H1 (cell line): Measurements from ENCODE around the gene PTPN7. TPM values are rescaled to one million over a fixed set of nuclear protein-coding genes. Genes with fewer than 3 reads are reported as not detected.

ENCODE experiments used
- CREB1 ChIP-seq: IDR thresholded peaks from 2 replicates; pipeline ENCODE4 v1.6.1; 2012; ENCODE audit warnings: inconsistent platforms
- JUND ChIP-seq: IDR thresholded peaks from 2 replicates; pipeline ENCODE4 v1.6.1; 2011; ENCODE audit warnings: mild to moderate bottlenecking, improper control_type of control experiment, low read length
- KDM1A ChIP-seq: fragments of 200-600, 300-600 bp; sonication (generic); IDR thresholded peaks from 2 replicates; pipeline ENCODE4 v1.7.1; 2016; ENCODE audit warnings: mild to moderate bottlenecking, low read length, borderline replicate concordance
- MAFK ChIP-seq: IDR thresholded peaks from 2 replicates; pipeline ENCODE4 v1.6.1; 2012; ENCODE audit warnings: low read depth, mild to moderate bottlenecking, improper control_type of control experiment, low read length
- MAX ChIP-seq: IDR thresholded peaks from 2 replicates; pipeline ENCODE4 v1.6.1; 2012; ENCODE audit warnings: inconsistent platforms
- TAF7 ChIP-seq: optimal IDR thresholded peaks from 2 replicates; pipeline ENCODE3; 2011; ENCODE audit warnings: low read depth, mild to moderate bottlenecking, inconsistent platforms, low read length, moderate library complexity, borderline replicate concordance
- TEAD4 ChIP-seq: IDR thresholded peaks from 2 replicates; pipeline ENCODE4 v1.6.1; 2012; ENCODE audit warnings: low read depth, low read length, inconsistent platforms, mixed read lengths
- polyA plus RNA-seq, 7 experiments: library from polyadenylated mRNA; depleted of rRNA in 3 of 7; stranded (reverse) in 5 of 7; unstranded in 2 of 7; fragments of >200 nt in 5 of 7; fragments of 200-250 nt in 2 of 7; gene quantifications; 1 replicate in 5 of 7; 2 replicates in 1 of 7; 4 replicates in 1 of 7; pipeline versions ENCODE4 v1.2.1 to v1.2.3, GENCODE V29; 2011 to 2013; ENCODE audit warnings: missing spikeins in 2 of 7, mixed read lengths in 2 of 7
- total RNA-seq: library from RNA; stranded (reverse); fragmentation: NEBNext Ultra II Directional; extraction: Animal tissue kit (Norgen Biotek cat#: 25700); gene quantifications from 2 replicates; pipeline ENCODE4 v1.2.1, GENCODE V29; 2021
- TF ChIP-seq, protein P1 (sequence below): fragments of 300-600 bp; sonication (generic); IDR thresholded peaks from 2 replicates; pipeline ENCODE4 v1.7.1; 2012; ENCODE audit warnings: low read length, moderate library complexity, mild to moderate bottlenecking, inconsistent platforms; ENCODE audit not compliant: insufficient replicate concordance

PTPN7 gene
- total and polyA plus RNA-seq, 2 of the 8 experiments (the other 6 are each of a cell fraction or from before 2014, with no cell fraction given): 0.20 TPM; not detected in 1

DNA sequence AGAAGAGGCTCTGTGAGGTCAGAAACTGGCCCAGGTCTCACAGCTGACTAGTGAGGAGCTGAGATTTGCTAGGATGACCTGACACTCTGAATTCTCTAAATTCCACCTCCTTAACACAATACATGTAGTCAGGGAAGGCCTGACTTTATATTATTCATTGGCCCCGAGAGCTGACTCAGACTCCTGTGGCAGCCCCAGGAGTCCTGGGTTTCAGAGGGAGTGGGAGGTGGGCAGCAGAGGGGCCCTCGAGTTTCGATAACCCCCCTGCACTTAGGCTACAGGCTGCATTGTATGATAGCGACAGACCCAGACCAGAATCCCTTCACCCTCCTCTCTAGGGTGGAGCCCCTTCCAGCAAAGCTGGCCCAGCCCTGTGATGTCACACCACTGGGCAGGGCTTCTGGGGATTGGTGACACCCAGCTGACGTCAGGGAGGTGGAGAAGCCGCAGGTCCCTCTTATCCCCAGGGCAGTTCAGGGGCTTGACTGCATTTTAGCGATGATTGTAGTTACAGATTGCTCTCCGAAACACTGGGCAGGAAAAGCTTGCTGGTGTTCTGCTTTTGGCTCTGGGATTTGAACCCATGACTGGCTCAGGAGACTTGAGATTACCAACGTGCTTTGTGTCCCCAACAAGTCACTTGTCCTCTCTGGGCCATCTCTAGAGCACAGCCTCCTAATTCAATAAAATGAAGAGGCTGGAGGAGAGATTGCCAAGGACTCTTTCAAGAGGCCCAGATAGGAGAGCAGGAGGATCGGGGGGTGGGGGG, 54.6 kb downstream of the PTPN7 start (continued):
- TF ChIP-seq, protein P1, sequence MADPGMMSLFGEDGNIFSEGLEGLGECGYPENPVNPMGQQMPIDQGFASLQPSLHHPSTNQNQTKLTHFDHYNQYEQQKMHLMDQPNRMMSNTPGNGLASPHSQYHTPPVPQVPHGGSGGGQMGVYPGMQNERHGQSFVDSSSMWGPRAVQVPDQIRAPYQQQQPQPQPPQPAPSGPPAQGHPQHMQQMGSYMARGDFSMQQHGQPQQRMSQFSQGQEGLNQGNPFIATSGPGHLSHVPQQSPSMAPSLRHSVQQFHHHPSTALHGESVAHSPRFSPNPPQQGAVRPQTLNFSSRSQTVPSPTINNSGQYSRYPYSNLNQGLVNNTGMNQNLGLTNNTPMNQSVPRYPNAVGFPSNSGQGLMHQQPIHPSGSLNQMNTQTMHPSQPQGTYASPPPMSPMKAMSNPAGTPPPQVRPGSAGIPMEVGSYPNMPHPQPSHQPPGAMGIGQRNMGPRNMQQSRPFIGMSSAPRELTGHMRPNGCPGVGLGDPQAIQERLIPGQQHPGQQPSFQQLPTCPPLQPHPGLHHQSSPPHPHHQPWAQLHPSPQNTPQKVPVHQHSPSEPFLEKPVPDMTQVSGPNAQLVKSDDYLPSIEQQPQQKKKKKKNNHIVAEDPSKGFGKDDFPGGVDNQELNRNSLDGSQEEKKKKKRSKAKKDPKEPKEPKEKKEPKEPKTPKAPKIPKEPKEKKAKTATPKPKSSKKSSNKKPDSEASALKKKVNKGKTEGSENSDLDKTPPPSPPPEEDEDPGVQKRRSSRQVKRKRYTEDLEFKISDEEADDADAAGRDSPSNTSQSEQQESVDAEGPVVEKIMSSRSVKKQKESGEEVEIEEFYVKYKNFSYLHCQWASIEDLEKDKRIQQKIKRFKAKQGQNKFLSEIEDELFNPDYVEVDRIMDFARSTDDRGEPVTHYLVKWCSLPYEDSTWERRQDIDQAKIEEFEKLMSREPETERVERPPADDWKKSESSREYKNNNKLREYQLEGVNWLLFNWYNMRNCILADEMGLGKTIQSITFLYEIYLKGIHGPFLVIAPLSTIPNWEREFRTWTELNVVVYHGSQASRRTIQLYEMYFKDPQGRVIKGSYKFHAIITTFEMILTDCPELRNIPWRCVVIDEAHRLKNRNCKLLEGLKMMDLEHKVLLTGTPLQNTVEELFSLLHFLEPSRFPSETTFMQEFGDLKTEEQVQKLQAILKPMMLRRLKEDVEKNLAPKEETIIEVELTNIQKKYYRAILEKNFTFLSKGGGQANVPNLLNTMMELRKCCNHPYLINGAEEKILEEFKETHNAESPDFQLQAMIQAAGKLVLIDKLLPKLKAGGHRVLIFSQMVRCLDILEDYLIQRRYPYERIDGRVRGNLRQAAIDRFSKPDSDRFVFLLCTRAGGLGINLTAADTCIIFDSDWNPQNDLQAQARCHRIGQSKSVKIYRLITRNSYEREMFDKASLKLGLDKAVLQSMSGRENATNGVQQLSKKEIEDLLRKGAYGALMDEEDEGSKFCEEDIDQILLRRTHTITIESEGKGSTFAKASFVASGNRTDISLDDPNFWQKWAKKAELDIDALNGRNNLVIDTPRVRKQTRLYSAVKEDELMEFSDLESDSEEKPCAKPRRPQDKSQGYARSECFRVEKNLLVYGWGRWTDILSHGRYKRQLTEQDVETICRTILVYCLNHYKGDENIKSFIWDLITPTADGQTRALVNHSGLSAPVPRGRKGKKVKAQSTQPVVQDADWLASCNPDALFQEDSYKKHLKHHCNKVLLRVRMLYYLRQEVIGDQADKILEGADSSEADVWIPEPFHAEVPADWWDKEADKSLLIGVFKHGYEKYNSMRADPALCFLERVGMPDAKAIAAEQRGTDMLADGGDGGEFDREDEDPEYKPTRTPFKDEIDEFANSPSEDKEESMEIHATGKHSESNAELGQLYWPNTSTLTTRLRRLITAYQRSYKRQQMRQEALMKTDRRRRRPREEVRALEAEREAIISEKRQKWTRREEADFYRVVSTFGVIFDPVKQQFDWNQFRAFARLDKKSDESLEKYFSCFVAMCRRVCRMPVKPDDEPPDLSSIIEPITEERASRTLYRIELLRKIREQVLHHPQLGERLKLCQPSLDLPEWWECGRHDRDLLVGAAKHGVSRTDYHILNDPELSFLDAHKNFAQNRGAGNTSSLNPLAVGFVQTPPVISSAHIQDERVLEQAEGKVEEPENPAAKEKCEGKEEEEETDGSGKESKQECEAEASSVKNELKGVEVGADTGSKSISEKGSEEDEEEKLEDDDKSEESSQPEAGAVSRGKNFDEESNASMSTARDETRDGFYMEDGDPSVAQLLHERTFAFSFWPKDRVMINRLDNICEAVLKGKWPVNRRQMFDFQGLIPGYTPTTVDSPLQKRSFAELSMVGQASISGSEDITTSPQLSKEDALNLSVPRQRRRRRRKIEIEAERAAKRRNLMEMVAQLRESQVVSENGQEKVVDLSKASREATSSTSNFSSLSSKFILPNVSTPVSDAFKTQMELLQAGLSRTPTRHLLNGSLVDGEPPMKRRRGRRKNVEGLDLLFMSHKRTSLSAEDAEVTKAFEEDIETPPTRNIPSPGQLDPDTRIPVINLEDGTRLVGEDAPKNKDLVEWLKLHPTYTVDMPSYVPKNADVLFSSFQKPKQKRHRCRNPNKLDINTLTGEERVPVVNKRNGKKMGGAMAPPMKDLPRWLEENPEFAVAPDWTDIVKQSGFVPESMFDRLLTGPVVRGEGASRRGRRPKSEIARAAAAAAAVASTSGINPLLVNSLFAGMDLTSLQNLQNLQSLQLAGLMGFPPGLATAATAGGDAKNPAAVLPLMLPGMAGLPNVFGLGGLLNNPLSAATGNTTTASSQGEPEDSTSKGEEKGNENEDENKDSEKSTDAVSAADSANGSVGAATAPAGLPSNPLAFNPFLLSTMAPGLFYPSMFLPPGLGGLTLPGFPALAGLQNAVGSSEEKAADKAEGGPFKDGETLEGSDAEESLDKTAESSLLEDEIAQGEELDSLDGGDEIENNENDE: no peak
- TF ChIP-seq JUND (peak; percentile 56), MAX (no peak), MAFK (no peak), KDM1A (no peak), TEAD4 (peak; percentile 90), CREB1 (peak; percentile 95), TAF7 (no peak)
